Measurements from ENCODE around the gene TUB. TPM values are rescaled to one million over a fixed set of nuclear protein-coding genes. Genes with fewer than 3 reads are reported as not detected.
A peak's percentile ranks its signal among the peaks of the same experiment; 100 is the strongest.

Gene TUB
- total RNA-seq, 1 donor from 2014 or later = 15.5 TPM

DNA sequence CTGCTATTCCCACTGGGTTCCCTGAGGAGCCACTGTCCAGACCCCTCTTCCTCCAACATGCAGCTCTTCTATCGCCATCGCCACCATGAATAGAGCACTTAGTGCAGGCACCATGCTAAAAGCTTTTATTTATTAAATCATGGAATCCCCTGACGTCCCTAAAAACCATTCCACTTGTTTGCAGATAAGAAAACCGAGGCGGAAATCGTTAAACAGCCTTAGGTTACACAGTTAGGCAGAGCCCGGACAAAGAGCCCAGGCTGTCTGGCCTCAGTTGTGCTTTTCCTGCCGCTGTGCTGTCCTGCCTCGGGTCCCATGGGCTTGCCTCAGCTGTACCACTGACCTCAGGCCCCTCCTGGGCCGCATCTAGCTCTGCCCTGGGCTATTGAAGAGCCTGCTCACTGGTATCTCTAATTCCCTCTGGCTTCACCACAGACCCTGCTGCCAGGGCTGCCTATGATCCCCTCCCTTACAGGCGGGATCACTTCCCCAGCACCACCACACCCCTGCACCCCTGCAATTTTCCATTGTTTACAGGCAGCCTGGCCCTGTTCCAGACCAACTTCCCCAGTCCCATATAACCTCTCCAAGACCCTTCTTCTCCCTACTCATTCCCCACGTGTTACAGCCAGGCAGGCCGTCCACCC lies 13.0 kb upstream of the TUB start:
- DNase-seq (ENCODE audit: low read depth) = peak; percentile 52

- peak; percentile 94 for DNase-seq (ENCODE audit: low read depth)
Observed at GRCh38 chr11:8068605-8069221, 12.3 kb upstream of the TUB start.

- no peak for DNase-seq (ENCODE audit: low read depth)
Observed at GRCh38 chr11:8069771-8070170, 11.2 kb upstream of the TUB start.

DNA sequence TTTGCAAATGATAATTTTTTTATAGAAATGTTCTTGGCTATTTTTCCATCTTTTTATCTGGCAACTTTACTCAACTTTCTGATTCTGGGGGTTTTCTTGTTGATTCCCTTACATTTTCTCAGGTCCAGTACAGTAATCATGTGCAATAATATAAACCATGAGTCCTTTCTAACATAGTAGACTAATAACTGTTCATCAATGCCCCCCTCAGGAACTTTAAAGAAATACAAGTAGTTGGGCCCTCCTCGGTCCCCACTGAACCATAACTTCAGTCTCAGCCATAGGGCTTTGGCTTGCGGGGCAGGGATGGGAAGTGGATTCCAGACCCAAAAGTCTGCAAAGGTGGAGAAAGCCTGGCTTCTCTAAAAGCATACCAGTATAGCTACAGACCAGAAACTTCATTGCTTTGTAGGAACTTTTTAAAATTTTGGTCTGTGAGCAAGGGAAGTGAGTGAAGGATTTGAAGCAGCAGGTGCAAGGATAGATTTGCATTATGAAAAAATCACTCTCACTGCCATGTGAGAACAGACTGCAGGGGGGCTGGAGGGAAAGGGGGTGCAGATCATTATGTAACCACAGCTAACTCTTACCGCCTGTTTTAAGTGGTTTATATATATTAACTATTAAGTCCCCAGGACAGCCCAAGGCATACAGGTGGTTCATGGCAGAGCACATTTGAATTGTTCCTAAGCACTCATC lies 10.4 kb upstream of the TUB start:
- DNase-seq (ENCODE audit: low read depth) = peak; percentile 66

DNA sequence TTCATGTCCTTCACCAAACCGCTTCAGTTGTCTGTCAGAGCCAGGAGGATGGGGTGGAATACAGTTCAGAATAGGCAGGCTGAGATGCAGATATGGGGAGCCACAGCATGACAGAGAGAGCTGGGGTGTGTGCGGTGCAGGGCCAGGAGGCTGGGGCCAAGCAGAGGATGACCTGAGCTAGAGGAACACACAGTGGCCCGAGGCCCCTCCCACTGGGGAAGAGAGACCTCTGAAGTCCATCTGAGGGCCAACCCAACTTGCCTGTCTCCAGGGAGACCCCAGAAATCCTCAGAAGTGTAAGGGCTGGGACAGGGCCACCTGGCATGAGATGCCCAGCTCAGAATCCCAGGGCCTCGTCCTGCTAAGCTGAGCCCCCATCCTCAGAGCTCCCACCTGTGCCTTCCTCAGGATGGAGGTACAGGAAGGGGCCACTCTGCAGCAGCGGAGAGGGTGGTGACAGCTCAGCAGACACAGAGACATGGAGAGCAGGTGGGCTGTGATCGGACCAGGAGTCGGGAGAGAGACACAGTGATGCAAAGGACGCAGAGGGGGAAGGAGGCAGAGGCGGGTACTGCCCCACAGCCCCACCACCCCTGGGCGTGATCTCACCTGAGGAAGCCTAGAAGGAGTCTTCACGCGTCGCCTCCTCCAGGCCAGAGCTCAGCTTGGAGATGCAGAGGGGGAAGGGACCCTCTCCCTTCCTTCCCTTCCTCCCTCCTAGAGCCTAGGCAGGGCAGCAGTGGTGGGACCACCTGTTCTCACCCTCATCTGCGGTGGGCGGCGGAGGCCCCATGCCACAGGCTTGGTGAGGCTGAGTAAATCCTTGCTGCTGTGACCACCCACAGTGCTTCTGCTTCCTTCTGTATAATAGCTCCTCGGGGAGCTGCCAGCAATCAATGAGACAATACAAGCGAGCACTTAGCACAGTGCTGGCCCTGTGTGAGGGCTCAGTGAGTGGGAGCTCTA lies 9.1 kb upstream of the TUB start:
- no peak for DNase-seq (ENCODE audit: low read depth)

GRCh38 chr11:8075119-8075726 lies 5.8 kb upstream of the TUB start:
- no peak for DNase-seq (ENCODE audit: low read depth)

DNA sequence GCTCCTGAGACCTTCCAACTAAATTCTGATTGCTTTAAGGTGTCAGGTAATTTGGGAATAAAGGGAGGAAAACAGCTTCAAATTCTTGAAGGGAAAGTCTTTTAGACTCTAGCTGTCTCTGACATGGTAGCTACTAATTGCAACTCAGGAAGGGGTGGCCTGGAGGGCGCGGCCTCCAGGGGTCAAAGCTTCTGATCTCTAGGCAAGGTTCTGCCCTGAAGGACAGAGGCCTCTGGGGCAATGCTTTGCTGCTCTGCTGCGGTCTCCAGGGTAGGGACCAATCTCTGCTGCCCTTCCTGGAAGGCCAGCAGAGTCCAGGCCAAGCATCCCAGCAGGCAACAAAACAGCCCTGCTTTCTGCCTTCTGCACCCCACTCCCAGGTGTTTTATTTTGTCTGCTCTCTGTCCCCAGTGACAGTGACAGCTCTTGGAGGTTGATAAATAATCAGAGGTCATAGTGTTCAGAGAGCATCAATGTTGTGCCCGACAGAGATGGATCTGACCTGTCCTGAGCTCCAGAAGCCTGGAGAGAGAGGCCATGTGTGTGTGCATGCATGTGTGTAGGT lies 1.8 kb upstream of the TUB start:
- no peak for DNase-seq (ENCODE audit: low read depth)

- no peak for DNase-seq (ENCODE audit: low read depth)
Observed at GRCh38 chr11:8080069-8080670, 841 bp upstream of the TUB start.

- no peak for DNase-seq (ENCODE audit: low read depth)
Observed at GRCh38 chr11:8081591-8082250, 710 bp downstream of the TUB start.

DNA sequence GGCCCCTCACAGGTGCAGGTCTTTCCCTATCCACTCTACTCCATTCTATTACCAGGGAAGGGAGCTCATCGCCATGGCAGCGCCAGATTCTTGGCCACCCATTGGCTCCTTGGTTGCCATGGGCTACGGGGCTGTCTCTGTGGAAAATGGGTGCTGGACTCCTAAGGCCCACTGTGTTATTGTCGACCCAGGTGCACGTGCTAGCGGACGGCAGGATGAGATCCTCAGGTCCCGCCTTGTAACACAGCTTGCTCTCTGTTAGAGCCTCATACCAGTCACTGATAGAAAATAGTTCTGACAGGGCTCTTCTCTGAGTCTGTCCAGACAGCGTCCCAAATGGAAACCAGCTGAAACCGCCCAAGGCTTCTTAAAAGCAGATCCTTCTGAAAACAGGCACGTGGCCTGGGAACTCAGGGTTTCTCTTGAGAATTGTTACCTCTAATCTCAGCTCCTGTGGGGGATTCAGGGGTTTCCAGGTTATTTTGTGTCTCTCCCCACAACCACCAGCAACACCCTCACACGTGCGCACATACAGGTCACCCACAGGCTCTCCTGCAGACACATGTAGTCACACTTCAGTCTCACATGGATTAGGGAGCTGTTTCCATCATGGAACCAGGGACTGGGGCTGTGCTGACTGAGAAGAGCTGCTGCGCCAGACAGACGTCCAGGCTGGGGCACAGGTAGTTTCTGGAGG lies 1.5 kb downstream of the TUB start:
- DNase-seq (ENCODE audit: low read depth) = no peak

GRCh38 chr11:8083088-8083395 lies 2.0 kb downstream of the TUB start:
- no peak for DNase-seq (ENCODE audit: low read depth)

- peak; percentile 80 for DNase-seq (ENCODE audit: low read depth)
Observed at GRCh38 chr11:8083871-8084281, 2.9 kb downstream of the TUB start.

DNA sequence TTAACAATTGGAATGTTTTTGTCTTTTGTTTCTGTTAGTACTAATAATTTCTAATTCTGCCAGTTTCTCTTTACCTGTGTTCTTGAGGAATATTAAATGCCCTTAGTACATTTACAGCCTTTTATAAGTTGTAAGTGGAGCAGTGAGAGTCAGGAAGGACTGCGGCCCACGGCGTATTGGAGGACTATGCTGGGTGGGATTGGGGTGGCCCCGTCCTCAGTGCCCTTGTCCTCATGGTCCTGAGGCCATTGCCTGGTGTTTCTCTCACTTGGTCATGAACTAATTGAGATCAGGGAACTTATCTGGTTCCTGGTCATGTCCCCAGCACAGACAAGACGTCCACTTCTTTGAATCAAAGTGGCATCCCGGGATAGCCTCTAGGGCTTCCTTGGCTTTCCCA lies 3.3 kb downstream of the TUB start:
- no peak for DNase-seq (ENCODE audit: low read depth)

DNA sequence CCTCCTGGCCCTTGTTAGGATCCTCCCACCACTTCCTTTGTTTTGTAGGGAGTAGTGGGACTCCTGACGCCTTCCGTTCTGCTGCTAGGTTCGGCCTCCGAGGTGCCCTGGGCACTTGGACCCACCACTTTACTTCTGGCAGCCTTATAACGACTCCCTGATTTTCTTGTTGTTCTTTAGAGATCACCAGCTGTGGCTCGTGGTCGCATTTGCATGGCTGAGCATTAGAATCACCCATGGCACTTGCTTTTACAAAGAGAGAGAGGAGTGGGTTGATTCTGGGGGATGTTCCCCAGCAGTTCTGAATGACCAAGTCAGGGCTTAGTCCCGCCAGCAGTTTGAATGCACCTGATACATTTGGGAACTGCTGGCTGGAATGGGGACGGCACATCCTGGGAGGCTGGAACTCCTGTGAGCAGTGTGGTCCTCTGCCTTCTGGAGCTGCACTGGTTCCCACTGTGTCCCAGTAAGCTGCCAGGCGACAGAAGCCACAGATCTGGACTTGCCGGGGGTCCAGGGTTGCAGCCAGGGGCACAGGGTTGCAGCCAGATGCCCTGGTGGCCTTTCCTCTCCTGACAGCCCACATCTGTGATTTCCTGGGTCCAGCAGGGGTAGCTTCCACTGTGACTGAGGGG lies 4.1 kb downstream of the TUB start:
- DNase-seq (ENCODE audit: low read depth) = peak; percentile 73

- peak; percentile 83 for DNase-seq (ENCODE audit: low read depth)
Observed at GRCh38 chr11:8086001-8086479, 5.0 kb downstream of the TUB start.

- DNase-seq (ENCODE audit: low read depth) = no peak
Observed at GRCh38 chr11:8086571-8086970, 5.6 kb downstream of the TUB start.

- DNase-seq (ENCODE audit: low read depth) = no peak
Observed at GRCh38 chr11:8087185-8087584, 6.2 kb downstream of the TUB start.

- DNase-seq (ENCODE audit: low read depth) = peak; percentile 60
Observed at GRCh38 chr11:8087756-8088155, 6.7 kb downstream of the TUB start.

All from myocyte (in vitro differentiated cells).